AG09319 (cell line): ENCODE results near the gene GAS2L1.

Experiments used
- DNase-seq: peaks from one replicate; pipeline ENCODE4 v3.0.0-alpha.2; 2010; ENCODE audit warnings: low read depth; ENCODE audit errors: extremely low read depth
- CTCF ChIP-seq: IDR thresholded peaks from 2 replicates; pipeline ENCODE4 v1.5.1; 2011; ENCODE audit warnings: low read depth, mild to moderate bottlenecking, inconsistent platforms, low read length, moderate library complexity

Gene GAS2L1

GRCh38 chr22:29302681-29303465 lies 3.6 kb upstream of the GAS2L1 start:
- DNase-seq: no peak
- TF ChIP-seq CTCF: no peak

GRCh38 chr22:29305836-29306174 lies 645 bp upstream of the GAS2L1 start:
- TF ChIP-seq CTCF: no peak
- DNase-seq: no peak

- DNase-seq: no peak
- no peak; the same call in 1 of the 2 replicates for TF ChIP-seq CTCF
These were observed 565 bp downstream of the GAS2L1 start for GRCh38 chr22:29306835-29307595.

GRCh38 chr22:29307596-29308147 lies 1.2 kb downstream of the GAS2L1 start:
- no peak; the same call in 1 of the 2 replicates for TF ChIP-seq CTCF
- no peak for DNase-seq

- no peak for DNase-seq
- no peak for TF ChIP-seq CTCF
These were observed 1.8 kb downstream of the GAS2L1 start for GRCh38 chr22:29308148-29308790.

- TF ChIP-seq CTCF: no peak
- DNase-seq: no peak
These were observed 2.4 kb downstream of the GAS2L1 start for GRCh38 chr22:29308791-29309262.
